Measurements from ENCODE around the gene TMEM156.

TMEM156 gene

DNA sequence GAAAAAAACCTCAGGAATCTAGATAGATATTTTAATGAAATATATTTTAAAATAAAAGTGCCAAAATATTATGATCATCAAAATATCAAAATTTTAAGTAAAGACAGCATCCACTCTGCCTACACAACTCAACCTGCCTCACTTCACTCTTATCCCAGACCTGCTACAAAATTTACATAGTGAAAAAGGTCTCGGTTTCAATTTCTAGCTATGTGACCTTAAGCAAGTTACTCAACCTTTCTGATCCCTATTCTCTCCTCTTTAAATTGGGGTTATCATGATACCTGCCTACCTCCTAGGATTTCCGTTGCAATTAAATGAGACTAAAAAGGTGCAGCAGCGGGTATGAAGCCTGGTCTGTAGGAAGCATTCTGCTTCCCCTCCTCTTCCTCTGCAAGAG, 91.7 kb downstream of the TMEM156 start:
- Histone ChIP-seq H3K36me3 (peaks cover 9% of the 10 kb centered on the region), H3K27ac (no peak overlapping the region), H3K9me3 (ENCODE audit: severe bottlenecking) (no peaks in the 10 kb centered on the region), H3K4me3 (ENCODE audit: low read depth, low read length) (no peak overlapping the region), H3K27me3 (ENCODE audit: insufficient read depth, low read depth, severe bottlenecking) (no peaks in the 10 kb centered on the region)
- DNase-seq = no peak
- TF ChIP-seq, protein P1, sequence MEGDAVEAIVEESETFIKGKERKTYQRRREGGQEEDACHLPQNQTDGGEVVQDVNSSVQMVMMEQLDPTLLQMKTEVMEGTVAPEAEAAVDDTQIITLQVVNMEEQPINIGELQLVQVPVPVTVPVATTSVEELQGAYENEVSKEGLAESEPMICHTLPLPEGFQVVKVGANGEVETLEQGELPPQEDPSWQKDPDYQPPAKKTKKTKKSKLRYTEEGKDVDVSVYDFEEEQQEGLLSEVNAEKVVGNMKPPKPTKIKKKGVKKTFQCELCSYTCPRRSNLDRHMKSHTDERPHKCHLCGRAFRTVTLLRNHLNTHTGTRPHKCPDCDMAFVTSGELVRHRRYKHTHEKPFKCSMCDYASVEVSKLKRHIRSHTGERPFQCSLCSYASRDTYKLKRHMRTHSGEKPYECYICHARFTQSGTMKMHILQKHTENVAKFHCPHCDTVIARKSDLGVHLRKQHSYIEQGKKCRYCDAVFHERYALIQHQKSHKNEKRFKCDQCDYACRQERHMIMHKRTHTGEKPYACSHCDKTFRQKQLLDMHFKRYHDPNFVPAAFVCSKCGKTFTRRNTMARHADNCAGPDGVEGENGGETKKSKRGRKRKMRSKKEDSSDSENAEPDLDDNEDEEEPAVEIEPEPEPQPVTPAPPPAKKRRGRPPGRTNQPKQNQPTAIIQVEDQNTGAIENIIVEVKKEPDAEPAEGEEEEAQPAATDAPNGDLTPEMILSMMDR (IDR thresholded peaks at IDR 0.05; ENCODE audit: low read depth, low read length) = no peak

DNA sequence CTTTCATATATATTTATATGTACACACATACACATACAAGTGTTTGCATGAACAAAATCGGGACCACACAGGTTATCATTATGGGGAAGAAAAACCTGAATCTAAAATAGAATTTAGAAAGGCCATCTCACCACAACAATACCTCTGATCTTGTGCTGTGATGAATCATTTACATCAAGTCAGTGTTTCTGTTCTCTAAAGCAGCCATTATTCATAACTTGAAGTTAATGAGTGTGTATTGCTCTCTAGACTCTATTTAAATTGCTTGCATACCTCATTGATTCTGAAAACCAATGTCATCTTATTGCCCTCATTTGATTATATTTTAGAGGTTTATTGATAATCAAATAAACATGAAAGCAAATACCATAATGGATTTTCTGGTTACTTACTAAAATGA, 93.0 kb downstream of the TMEM156 start:
- Histone ChIP-seq H3K9me3 (ENCODE audit: severe bottlenecking) (no peaks in the 10 kb centered on the region), H3K4me3 (ENCODE audit: low read depth, low read length) (no peak overlapping the region), H3K27ac (no peak overlapping the region), H3K36me3 (peaks cover 9% of the 10 kb centered on the region), H3K27me3 (ENCODE audit: insufficient read depth, low read depth, severe bottlenecking) (no peaks in the 10 kb centered on the region)
- TF ChIP-seq, protein P1 (IDR thresholded peaks at IDR 0.05; ENCODE audit: low read depth, low read length) = no peak
- no peak for DNase-seq

DNA sequence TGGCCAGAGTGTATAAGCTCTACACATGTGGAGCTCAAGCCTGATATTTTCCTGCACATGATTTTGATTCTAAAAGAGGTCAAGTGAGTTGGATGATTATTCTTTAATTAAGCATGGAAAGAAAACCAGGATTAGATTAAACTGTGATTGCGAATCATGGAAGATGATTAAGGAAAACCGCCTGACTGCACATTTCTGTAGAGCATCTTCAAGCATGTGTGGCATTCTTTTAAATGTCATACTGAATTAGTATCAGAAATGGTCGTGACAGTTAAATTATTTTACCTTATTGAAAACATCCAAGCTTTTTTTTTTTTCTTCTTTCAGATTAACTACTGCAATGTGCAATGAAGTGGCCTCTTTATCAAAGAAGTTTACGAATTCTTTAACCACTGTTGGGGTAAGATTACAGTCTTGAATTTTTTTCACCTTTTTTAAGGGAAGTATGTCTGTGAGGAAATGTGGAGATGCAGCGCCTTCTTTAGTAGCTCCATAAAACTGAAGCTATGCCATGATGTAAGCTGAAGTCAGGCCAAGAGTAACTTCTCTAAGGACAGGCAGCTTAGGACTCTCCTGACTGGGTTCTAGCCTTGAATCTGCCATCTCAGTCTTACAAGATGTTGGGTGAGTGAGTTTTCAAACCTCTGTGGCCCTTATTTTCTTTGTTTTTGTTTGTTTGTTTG, 96.7 kb downstream of the TMEM156 start:
- no peak overlapping the region for H3K27ac ChIP-seq
- TF ChIP-seq, protein P1 (IDR thresholded peaks at IDR 0.05; ENCODE audit: low read depth, low read length) = no peak
- peaks cover 11% of the 10 kb centered on the region for H3K36me3 ChIP-seq
- no peak overlapping the region for H3K4me3 ChIP-seq (ENCODE audit: low read depth, low read length)
- no peak for DNase-seq
- H3K27me3 ChIP-seq (ENCODE audit: insufficient read depth, low read depth, severe bottlenecking) = no peaks in the 10 kb centered on the region
- no peaks in the 10 kb centered on the region for H3K9me3 ChIP-seq (ENCODE audit: severe bottlenecking)

DNA sequence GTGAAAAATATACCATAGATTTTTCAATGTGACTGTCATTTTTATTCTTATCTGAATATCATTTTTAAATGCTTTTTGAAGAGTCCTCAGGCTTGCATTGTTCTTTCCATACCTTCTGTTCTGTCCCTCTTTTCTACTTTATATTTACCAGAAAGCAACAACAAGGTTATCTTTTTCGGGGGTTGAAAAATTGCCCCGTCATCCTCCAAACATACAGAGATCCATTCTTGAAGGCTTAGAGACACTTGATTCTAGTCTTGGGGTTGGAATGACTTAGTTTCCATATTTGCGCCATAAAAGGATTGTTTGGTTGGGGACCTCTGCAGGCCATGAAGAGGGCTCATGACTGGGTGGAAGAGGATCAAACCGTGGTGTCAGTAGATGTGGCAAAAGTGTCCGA, 101.1 kb downstream of the TMEM156 start:
- H3K27me3 ChIP-seq (ENCODE audit: insufficient read depth, low read depth, severe bottlenecking) = no peaks in the 10 kb centered on the region
- peaks cover 6% of the 10 kb centered on the region for H3K36me3 ChIP-seq
- TF ChIP-seq, protein P1 (IDR thresholded peaks at IDR 0.05; ENCODE audit: low read depth, low read length) = no peak
- H3K9me3 ChIP-seq (ENCODE audit: severe bottlenecking) = no peaks in the 10 kb centered on the region
- H3K4me3 ChIP-seq (ENCODE audit: low read depth, low read length) = no peak overlapping the region
- H3K27ac ChIP-seq = peak overlapping the region; percentile 77
- no peak for DNase-seq

DNA sequence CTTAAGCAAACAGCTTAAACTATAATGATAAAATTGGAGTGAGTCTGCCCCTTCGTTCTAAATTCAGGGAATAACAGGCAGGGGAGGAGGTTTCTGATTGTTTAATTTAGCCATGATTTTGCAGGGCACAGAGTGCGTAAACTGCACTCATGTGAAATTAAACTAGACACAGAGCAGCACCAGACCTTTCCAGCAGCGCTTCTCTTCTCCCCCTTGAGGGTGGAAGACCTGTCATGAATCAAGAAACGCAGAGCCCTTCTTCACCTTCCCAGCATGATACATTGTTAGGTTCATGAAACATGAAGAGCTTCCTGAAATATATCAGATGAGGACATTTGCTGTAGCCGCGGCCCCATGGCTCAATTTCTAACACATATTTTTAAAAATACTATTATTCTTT, 101.5 kb downstream of the TMEM156 start:
- H3K27me3 ChIP-seq (ENCODE audit: insufficient read depth, low read depth, severe bottlenecking) = no peaks in the 10 kb centered on the region
- TF ChIP-seq, protein P1 (IDR thresholded peaks at IDR 0.05; ENCODE audit: low read depth, low read length) = no peak
- H3K36me3 ChIP-seq = peaks cover 6% of the 10 kb centered on the region
- peak overlapping the region; percentile 77 for H3K27ac ChIP-seq
- H3K4me3 ChIP-seq (ENCODE audit: low read depth, low read length) = no peak overlapping the region
- H3K9me3 ChIP-seq (ENCODE audit: severe bottlenecking) = no peaks in the 10 kb centered on the region
- DNase-seq = no peak

DNA sequence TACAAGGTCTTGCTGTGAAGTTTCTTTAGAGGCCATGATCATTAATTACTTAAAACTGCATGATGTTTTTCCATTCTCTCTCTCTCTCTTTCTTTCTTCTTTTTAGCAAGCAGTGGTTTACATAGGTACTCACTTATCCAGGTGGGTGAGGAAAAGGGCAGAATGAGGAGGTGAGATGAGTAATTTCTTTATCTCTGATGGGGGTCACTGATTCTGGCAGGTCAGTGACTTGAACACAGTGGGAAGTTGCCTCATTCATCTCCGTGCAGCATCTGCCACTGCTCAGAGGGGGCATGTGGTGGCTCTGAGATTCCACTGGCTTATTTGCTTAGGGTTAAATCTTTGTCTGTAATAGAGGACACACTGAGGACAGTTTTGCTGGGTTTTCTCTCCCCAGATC, 102.0 kb downstream of the TMEM156 start:
- TF ChIP-seq, protein P1 (IDR thresholded peaks at IDR 0.05; ENCODE audit: low read depth, low read length) = no peak
- H3K36me3 ChIP-seq = peaks cover 6% of the 10 kb centered on the region
- no peak overlapping the region for H3K4me3 ChIP-seq (ENCODE audit: low read depth, low read length)
- H3K27me3 ChIP-seq (ENCODE audit: insufficient read depth, low read depth, severe bottlenecking) = no peaks in the 10 kb centered on the region
- no peaks in the 10 kb centered on the region for H3K9me3 ChIP-seq (ENCODE audit: severe bottlenecking)
- peak overlapping the region; percentile 77 for H3K27ac ChIP-seq
- DNase-seq = peak; percentile 87
